ENCODE results near the gene LSAMP. TPM values are rescaled to one million over a fixed set of nuclear protein-coding genes. Genes with fewer than 3 reads are reported as not detected.

Gene LSAMP
- total RNA-seq, 6 experiments from 2014 or later: under 0.01 to 0.22 (median 0.12) TPM; not detected in 1

DNA sequence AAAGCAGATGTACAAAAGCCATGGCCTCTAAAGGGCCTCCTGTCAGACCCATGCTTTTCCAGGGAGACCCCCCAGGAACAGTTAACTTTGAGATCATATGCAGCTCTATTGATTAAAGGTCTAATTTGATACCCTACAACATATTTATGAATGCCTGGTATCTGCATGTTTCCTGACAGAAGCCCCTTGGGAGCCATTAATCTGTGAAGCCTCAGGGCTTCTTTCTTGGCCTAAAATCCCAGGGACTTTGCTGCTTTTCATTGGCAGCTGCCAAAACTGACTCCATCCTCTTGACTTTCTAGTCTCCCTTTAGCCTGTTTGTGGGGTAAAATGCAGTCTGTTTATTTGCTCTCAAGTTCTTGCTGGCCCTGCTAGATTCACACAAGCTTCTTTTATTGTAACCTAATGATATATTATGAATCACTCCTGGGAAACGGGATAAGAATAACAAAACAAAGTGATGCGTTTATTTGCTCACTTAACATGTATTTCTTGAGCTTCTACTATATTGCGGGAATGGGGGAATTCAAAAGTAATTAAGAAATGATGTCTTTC is 257.0 kb downstream of the LSAMP start:
- ATAC-seq (no peak), DNase-seq (no peak)
- Histone ChIP-seq H3K4me1 (no peaks in the 10 kb centered on the region), H3K27me3 (no peaks in the 10 kb centered on the region), H3K9me3 (no peaks in the 10 kb centered on the region), H3K36me3 (no peaks in the 10 kb centered on the region), H3K4me3 (no peak overlapping the region), H3K27ac (no peak overlapping the region)
- intact Hi-C loops (cut with DNase I): no loop called here
- TF ChIP-seq, protein P1, sequence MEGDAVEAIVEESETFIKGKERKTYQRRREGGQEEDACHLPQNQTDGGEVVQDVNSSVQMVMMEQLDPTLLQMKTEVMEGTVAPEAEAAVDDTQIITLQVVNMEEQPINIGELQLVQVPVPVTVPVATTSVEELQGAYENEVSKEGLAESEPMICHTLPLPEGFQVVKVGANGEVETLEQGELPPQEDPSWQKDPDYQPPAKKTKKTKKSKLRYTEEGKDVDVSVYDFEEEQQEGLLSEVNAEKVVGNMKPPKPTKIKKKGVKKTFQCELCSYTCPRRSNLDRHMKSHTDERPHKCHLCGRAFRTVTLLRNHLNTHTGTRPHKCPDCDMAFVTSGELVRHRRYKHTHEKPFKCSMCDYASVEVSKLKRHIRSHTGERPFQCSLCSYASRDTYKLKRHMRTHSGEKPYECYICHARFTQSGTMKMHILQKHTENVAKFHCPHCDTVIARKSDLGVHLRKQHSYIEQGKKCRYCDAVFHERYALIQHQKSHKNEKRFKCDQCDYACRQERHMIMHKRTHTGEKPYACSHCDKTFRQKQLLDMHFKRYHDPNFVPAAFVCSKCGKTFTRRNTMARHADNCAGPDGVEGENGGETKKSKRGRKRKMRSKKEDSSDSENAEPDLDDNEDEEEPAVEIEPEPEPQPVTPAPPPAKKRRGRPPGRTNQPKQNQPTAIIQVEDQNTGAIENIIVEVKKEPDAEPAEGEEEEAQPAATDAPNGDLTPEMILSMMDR (IDR thresholded peaks at IDR 0.05): no peak
- no peak for TF ChIP-seq POLR2A (IDR thresholded peaks at IDR 0.05)
- 63% methylated on average over 3 of the region's 3 CpGs for WGBS (ENCODE audit: insufficient coverage, low coverage, low lambda C conversion rate, missing lambda C conversion rate)

GRCh38 chr3:116186049-116186448 is 259.2 kb downstream of the LSAMP start:
- no peaks in the 10 kb centered on the region for H3K4me1 ChIP-seq
- no peak overlapping the region for H3K27ac ChIP-seq
- ATAC-seq (no peak), DNase-seq (no peak)
- H3K36me3 ChIP-seq: no peaks in the 10 kb centered on the region
- intact Hi-C loops (cut with DNase I): no loop called here
- TF ChIP-seq, protein P1 (IDR thresholded peaks at IDR 0.05): no peak
- no peak for TF ChIP-seq POLR2A (IDR thresholded peaks at IDR 0.05)
- 50% methylated on average over 1 of the region's 1 CpG for WGBS (ENCODE audit: insufficient coverage, low coverage, low lambda C conversion rate, missing lambda C conversion rate)
- H3K27me3 ChIP-seq: no peaks in the 10 kb centered on the region
- H3K4me3 ChIP-seq: no peak overlapping the region
- no peaks in the 10 kb centered on the region for H3K9me3 ChIP-seq

DNA sequence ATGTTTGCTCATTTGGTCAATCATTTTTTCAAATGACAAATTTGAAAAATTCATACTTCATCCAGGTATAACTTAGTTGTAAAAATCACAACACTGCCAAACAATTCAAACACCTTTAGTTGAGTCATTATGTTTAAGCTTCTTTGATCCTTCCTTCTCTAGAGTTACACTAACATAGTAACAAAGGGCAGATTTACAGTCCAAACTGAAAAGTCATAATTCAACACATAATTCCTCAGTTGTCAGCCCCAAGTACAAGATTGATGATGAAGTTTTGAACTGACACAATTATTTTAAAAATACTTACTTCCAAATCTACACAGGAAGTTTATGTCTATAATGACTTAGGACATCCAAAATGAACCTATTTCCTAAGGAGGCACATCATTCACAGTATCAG is 264.1 kb downstream of the LSAMP start:
- H3K27me3 ChIP-seq: no peaks in the 10 kb centered on the region
- no peak for TF ChIP-seq POLR2A (IDR thresholded peaks at IDR 0.05)
- TF ChIP-seq, protein P1 (IDR thresholded peaks at IDR 0.05): no peak
- no peak overlapping the region for H3K27ac ChIP-seq
- no peaks in the 10 kb centered on the region for H3K4me1 ChIP-seq
- ATAC-seq (no peak), DNase-seq (no peak)
- no peak overlapping the region for H3K4me3 ChIP-seq
- intact Hi-C loops (cut with DNase I): no loop called here
- H3K9me3 ChIP-seq: no peaks in the 10 kb centered on the region
- H3K36me3 ChIP-seq: no peaks in the 10 kb centered on the region

- intact Hi-C loops (cut with DNase I): no loop called here
- 50% methylated on average over 1 of the region's 1 CpG for WGBS (ENCODE audit: insufficient coverage, low coverage, low lambda C conversion rate, missing lambda C conversion rate)
- Histone ChIP-seq H3K4me1 (no peaks in the 10 kb centered on the region), H3K36me3 (no peaks in the 10 kb centered on the region), H3K4me3 (no peak overlapping the region), H3K27ac (no peak overlapping the region), H3K9me3 (no peaks in the 10 kb centered on the region), H3K27me3 (no peaks in the 10 kb centered on the region)
- no peak for ATAC-seq
- DNase-seq: no peak
- TF ChIP-seq, protein P1 (IDR thresholded peaks at IDR 0.05): no peak
Measured at GRCh38 chr3:116179091-116179490, 266.2 kb downstream of the LSAMP start.
